Effector memory CD4-positive, alpha-beta T cell (primary cell): ENCODE results near the gene TCIRG1.

Experiments
- DNase-seq, 3 donors: peaks; one replicate each; pipeline ENCODE4 v3.0.0-alpha.2; 2020
- H3K27ac ChIP-seq: 2 replicates; pipeline ENCODE4 v1.7.0; 2013; ENCODE audit warnings: mild to moderate bottlenecking, low read length, moderate library complexity; ENCODE audit not compliant: insufficient read depth, poor library complexity, severe bottlenecking
- H3K27me3 ChIP-seq: replicated peaks from 2 replicates; pipeline ENCODE4 v1.7.0; 2013; ENCODE audit warnings: mild to moderate bottlenecking, low read length; ENCODE audit not compliant: insufficient read depth, control insufficient read depth, poor library complexity, severe bottlenecking
- H3K36me3 ChIP-seq: 2 replicates; pipeline ENCODE4 v1.7.0; 2013; ENCODE audit warnings: mild to moderate bottlenecking, low read length, moderate library complexity; ENCODE audit not compliant: control insufficient read depth, insufficient read depth
- H3K4me1 ChIP-seq: 2 replicates; pipeline ENCODE4 v1.7.0; 2013; ENCODE audit warnings: low read length, mild to moderate bottlenecking; ENCODE audit not compliant: control insufficient read depth, insufficient read depth, poor library complexity, severe bottlenecking
- H3K4me3 ChIP-seq: 2 replicates; pipeline ENCODE4 v1.7.0; 2013; ENCODE audit warnings: low read length, low read depth, mild to moderate bottlenecking; ENCODE audit not compliant: insufficient read depth, poor library complexity, severe bottlenecking
- H3K9me3 ChIP-seq: 2 replicates; pipeline ENCODE4 v1.7.0; 2013; ENCODE audit warnings: mild to moderate bottlenecking, low read length, moderate library complexity; ENCODE audit not compliant: control insufficient read depth

Gene TCIRG1

DNA sequence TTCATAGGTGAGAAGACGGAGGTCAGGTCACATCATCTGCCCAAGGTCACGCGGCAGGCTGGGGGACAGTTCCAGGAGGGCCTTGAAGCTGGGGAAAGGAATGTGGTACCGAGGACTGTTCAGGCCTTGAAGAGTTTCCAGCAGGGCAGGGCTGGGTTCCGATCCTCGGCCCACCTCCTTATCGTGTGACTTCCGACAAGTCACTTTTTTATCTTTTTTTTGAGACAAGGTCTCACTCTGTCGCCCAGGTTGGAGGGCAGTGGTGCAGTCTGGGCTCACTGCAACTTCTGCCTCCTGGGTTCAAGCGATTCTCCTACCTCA, 7.7 kb upstream of the TCIRG1 start:
- DNase-seq: no peak
- peaks cover 13% of the 10 kb centered on the region for H3K4me1 ChIP-seq

DNA sequence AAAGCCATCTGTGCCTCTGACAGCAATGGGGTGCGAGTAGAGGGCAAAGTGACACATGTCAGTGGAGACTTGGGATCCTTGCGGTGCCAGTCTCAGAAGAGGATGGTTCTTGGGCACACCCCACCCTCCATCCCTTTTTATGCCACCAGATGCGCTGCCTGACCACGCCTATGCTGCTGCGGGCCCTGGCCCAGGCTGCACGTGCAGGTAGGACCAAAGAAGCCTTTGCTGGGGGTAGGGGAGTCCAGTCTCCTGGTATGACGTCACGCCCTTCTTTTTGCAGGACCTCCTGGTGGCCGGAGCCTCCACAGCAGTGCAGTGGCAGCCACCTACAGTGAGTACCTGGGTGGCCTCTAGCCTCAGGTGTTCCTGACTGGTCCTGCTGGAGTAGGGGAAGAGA, 6.8 kb upstream of the TCIRG1 start:
- Histone ChIP-seq H3K4me3 (no peak overlapping the region), H3K27me3 (no peaks in the 10 kb centered on the region), H3K36me3 (peaks cover 16% of the 10 kb centered on the region), H3K4me1 (peaks cover 22% of the 10 kb centered on the region), H3K27ac (no peak overlapping the region), H3K9me3 (no peaks in the 10 kb centered on the region)
- DNase-seq: no peak

More for the DNA sequence above, 7.7 kb upstream of the TCIRG1 start:
- Histone ChIP-seq H3K27ac (peak overlapping the region; percentile 70), H3K4me3 (peak overlapping the region; percentile 74), H3K27me3 (no peaks in the 10 kb centered on the region), H3K36me3 (peaks cover 16% of the 10 kb centered on the region), H3K9me3 (no peaks in the 10 kb centered on the region)

DNA sequence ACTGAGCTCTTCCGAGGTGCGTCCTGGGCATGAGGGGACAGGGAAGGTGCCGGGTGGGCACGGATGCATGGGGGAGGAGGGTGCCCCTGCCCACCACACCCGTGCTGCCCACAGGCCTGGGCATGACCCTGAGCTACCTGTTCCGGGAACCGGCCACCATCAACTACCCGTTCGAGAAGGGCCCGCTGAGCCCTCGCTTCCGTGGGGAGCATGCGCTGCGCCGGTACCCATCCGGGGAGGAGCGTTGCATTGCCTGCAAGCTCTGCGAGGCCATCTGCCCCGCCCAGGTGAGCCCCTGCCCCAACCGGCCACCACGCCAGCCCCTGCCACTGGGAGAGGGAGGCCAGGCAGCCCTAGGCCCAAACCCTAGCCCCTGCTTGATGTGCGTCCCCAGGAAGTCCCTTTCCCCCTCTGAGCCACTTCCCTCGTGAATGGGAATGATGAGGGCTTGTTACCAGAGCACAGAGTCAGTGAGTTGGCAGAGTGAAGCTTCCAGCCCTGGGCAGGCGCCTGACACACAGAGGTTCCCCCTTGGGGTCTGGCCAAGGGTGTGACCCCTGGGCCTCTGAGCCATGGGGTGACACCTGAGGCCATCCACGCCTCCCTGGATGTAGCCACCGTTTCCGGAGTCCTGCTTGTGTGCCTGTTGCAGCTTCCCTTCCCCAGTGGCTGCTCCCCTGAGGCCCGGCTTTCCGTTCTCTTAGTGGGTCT, 5.7 kb upstream of the TCIRG1 start:
- H3K4me3 ChIP-seq: no peak overlapping the region
- no peaks in the 10 kb centered on the region for H3K9me3 ChIP-seq
- H3K36me3 ChIP-seq: peaks cover 16% of the 10 kb centered on the region
- no peaks in the 10 kb centered on the region for H3K27me3 ChIP-seq
- peaks cover 26% of the 10 kb centered on the region for H3K4me1 ChIP-seq
- H3K27ac ChIP-seq: no peak overlapping the region
- no peak for DNase-seq

DNA sequence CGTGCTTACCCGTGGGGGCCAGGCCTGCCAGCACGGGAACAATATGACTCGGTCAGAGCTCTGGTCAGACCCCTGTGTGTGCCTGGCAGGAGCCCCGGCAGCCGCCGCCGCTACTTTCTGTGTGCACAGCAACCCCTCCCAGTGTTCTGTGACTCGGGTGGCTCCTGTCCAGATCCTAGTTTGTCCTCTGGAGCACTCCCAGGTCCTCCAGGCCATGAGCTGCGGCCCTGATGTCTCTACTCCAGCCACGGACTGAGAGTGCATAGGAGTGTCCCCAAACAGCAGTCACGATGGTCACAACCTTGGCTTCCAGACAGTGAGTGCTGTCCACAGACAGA, 5.1 kb upstream of the TCIRG1 start:
- no peak overlapping the region for H3K27ac ChIP-seq
- H3K9me3 ChIP-seq: no peaks in the 10 kb centered on the region
- peaks cover 16% of the 10 kb centered on the region for H3K36me3 ChIP-seq
- H3K4me1 ChIP-seq: peaks cover 31% of the 10 kb centered on the region
- no peaks in the 10 kb centered on the region for H3K27me3 ChIP-seq
- no peak overlapping the region for H3K4me3 ChIP-seq
- no peak for DNase-seq

DNA sequence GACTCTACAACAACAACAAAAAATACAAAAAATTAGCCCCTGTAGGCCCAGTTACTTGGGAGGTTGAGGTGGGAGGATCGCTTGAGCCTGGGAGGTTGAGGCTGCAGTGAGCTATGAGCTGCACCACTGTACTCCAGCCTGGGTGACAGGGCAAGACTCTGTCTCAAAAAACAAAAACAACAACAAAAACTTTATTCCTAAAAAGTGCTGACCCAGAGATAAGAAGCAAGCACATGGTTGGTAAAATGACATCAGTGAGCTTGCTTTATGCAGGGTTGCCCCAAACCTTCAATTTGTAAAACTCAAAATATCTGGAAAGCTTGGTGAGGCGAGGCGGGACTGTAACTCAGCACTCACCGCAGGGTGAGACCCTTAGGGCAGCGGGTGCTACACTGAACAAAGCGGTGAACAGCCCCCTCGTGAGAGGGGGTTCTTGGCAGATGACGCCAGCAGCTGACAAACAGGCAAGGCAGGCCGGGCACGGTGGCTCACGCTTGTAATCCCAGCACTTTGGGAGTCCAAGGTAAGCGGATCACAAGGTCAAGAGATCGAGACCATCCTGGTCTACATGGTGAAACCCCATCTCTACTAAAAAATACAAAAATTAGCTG, 3.5 kb upstream of the TCIRG1 start:
- Histone ChIP-seq H3K36me3 (peaks cover 16% of the 10 kb centered on the region), H3K4me1 (peaks cover 35% of the 10 kb centered on the region), H3K27me3 (no peaks in the 10 kb centered on the region), H3K9me3 (no peaks in the 10 kb centered on the region), H3K4me3 (no peak overlapping the region), H3K27ac (no peak overlapping the region)
- DNase-seq: no peak

DNA sequence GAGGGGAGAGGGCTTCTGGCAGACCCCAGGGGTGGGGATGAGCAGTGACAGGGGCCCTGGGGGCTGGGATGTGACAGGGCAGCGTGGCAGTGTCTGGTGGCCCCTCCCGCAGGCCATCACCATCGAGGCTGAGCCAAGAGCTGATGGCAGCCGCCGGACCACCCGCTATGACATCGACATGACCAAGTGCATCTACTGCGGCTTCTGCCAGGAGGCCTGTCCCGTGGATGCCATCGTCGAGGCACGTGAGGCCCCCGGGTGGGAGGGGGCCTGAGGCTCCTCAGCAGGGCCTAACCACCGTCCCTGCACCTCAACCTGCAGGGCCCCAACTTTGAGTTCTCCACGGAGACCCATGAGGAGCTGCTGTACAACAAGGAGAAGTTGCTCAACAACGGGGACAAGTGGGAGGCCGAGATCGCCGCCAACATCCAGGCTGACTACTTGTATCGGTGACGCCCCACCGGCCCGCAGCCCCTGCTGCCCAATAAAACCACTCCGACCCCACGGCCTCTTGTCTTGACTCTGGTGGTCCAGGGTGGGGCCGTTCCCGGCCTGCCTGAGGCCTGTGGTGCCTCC, 2.6 kb upstream of the TCIRG1 start:
- Histone ChIP-seq H3K4me1 (peaks cover 43% of the 10 kb centered on the region), H3K4me3 (no peak overlapping the region), H3K9me3 (no peaks in the 10 kb centered on the region), H3K27me3 (no peaks in the 10 kb centered on the region), H3K27ac (peak overlapping the region; percentile 55), H3K36me3 (peaks cover 16% of the 10 kb centered on the region)
- no peak for DNase-seq

DNA sequence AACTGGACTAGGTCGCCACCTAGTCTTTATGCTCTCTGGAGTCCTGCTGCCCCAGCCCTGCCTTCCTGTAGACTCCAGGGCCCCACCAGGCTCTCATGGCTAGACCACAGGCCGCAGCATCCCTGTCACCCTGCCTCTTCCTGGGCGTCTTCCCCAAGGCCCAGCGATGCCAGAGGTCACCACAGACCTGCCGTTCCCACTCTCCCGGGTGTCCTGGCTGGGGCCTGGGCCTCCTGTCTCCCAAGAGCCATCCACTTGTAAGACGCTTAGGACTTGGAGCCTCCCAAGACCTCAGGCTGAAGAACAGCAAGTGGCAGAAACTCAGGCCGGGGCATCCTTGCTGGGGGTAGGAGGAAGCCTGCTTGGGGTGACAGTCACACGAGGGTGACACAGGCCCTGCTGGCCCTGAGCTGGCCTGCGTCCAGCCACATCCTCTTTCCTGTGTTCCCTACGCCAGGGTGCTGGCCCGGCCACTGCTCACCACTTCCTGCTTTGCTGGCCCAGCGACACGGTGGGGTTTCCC, 2.0 kb upstream of the TCIRG1 start:
- H3K36me3 ChIP-seq: peaks cover 21% of the 10 kb centered on the region
- peak overlapping the region; percentile 55 for H3K27ac ChIP-seq
- peaks cover 38% of the 10 kb centered on the region for H3K4me1 ChIP-seq
- H3K27me3 ChIP-seq: no peaks in the 10 kb centered on the region
- no peak for DNase-seq
- no peak overlapping the region for H3K4me3 ChIP-seq
- H3K9me3 ChIP-seq: no peaks in the 10 kb centered on the region

DNA sequence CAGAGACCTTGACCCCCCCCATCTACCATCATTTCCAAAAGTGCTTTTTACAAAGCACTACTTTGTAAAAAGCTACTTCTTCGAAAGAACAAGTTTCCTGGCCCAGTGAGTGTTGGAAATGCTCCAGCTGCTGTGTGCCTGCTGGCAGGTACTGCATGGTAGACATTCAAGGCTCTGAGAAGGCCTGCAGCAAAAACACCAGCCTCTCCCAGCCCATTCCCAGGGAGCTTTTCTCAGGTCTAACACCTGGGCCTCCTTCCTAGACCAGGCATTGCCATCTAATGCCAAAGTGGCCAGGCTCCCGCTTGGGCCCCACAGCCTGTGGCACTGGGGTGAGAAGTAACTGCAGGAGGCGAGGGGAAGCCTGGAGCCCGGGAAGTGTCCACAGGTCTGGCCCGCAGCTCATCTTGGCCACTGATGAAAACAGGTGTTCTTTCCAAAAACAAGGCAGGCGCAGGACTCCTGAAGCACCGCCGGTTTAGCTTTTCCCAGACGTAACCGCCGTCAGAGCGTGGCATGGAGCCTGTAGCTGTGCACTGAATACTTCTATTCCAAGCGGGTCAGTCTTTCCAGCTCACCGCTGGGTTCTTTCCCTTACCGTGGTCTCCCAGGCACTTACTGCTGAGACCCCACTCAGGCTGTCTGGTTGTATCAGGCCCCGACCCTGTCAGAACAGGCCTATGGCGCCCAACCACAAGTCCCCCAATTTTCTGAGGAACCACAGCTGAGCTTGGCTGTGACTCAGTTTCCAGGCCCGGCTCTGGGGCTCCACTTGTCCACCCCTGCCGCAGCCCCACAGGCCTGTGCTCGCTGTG, 1.2 kb upstream of the TCIRG1 start:
- H3K36me3 ChIP-seq: peaks cover 24% of the 10 kb centered on the region
- DNase-seq: no peak
- H3K27ac ChIP-seq: peak overlapping the region; percentile 55
- no peaks in the 10 kb centered on the region for H3K9me3 ChIP-seq
- no peaks in the 10 kb centered on the region for H3K27me3 ChIP-seq
- peaks cover 36% of the 10 kb centered on the region for H3K4me1 ChIP-seq
- H3K4me3 ChIP-seq: no peak overlapping the region

DNA sequence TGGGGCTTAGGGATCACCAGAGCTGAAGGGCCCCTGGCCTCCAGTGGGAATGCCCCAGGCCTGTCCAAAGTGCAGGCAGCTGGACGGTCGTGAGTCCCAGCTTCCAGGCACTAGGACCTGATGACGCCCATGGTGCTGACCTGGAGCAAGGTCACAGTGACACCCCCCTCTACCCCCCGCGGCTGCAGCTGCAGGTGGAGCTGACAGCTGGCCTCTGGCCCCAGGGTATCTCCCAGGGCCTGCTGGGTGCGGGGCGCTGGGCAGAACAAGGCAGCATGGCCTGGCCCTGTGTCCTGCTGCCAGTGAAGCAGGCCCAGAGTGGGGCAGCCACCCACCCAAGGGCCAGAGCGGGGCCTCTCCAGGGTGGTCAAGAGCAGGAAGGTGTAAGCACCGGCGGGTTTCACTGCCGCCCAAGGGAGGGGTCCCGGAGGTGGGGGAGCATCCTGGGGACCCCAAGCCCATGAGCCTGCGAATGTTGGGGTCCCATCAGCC, 553 bp upstream of the TCIRG1 start:
- Histone ChIP-seq H3K4me3 (peak overlapping the region; percentile 92), H3K27ac (peak overlapping the region; percentile 84), H3K9me3 (no peaks in the 10 kb centered on the region), H3K4me1 (peaks cover 36% of the 10 kb centered on the region), H3K36me3 (peaks cover 23% of the 10 kb centered on the region), H3K27me3 (no peaks in the 10 kb centered on the region)
- DNase-seq: no peak
